ENCODE measurements around the gene BBLN.
"Not testable (repeated sequence)": the region's sequence is repeated elsewhere in the genome, so short reads cannot be mapped to it uniquely, and the experiment has no call there.

Gene BBLN

DNA sequence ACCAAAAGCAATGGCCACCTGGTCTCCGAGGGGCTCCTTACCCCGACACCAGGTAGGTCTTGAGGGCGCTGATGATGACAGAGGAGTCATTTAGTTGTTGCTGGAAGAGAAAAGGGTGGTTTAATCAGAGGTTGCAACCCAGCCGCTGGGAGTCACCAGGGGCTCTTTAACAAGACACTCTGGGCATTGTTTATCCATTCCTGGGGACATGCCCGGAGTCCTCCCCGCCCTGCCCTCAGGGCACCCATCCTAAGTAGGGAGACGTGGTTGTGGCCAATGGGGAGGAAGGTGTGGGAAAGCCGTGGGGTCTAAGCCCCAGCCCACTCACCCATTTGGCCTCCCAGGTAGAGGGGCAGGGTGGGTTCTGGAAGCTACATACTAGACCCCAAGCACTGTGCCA is 35.6 kb upstream of the BBLN start:
- in situ Hi-C loops (cut with MboI; ENCODE audit: low sequenced_read_pairs), result no loop called here

DNA sequence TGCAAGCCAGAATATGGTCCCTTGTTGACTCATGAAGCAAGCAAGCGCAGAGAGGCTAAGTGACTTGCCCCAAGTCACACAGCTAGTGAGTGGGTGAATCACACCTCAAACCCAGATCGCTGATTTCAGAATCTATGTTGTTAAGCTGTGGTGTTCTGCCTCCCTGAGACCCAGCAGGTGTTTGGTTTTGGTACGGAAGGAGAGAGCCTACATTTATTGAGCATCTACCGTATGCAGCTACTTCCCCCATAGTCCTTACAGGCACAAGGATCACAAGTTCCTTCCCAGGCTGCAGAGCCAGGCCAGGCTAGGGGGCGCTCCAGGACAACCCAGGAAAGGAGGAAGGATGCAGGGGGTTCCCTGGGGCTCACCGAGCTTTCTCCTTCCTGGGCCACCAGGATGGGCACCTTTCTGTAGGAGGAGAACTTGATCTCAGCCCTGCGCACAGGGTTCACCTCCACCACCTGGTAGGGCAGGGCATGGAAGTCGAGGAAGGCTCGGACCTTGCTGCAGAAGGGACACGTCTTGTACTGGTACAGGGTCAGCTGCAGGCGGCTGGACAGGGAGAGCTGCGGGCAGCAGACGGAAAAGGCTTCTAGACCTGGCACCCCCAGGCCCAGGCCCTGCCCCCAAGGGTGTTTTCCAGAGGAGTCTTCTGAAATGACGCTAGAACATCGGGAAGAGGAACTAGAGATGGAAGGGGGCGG is 35.0 kb upstream of the BBLN start:
- in situ Hi-C loops (cut with MboI; ENCODE audit: low sequenced_read_pairs), result no loop called here

DNA sequence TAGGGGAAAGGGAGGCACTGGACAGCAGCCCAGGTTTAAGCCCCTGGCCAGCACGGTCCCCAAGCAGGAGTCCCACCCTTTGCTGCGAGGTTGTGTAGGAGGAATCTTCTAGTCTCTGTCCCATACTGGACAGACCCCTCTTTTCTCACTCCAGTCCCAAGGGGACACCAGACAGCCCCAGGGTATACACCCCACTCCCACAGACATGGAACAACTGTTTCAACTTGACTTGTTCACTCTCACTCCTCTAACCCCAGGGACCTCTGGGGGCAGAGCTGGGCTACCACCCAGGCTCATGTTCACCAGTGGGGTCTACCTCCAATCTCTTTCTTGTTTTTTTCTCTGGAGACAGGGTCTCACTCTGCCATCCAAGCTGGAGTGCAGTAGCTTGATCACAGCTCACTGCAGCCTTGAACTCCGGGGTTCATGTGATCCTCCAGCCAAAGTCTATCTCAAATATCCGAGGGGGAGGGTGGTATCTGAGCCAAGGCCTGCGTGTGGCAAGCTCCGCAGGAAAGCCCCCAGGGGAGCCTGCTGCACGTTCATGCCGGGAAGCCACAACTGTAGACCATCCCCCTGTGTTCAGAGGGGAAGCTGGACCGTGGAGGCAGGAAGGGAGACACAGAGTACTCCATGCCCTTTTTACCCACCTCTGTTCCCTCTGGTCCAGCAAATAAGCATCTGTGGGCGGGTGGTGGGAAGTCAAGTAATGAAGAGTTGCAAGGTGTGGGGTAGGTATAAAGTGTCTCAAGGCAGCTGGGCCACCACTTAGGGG is 34.3 kb upstream of the BBLN start:
- in situ Hi-C loops (cut with MboI; ENCODE audit: low sequenced_read_pairs), result no loop called here

DNA sequence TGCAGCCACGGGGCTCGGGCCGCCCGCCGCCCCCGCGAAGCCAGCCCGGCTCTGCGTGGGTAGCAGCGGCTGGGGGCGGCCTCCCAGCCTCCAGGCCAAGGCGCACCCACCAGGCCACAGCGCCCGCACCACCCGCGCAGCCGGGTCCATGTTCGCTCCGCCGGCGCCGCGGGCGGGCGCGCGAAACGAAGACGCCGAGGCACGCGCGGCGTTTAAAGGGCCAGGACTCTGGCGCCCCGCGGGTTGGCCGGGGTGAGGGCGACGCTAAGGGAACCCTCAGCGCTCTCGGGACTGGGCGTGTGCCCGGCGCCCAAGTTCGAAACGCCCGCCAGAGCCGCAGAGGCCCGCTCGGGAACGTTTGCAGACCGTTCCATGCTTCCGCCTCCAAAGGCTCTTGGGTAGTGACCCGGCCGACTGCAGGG is 32.5 kb upstream of the BBLN start, which contains the start of gene PTGES2:
PTGES2 (minus strand) TSS at position 162 of the 422 bp plus-strand sequence; CDS start at position 150, 12 bp downstream.
- in situ Hi-C loops (cut with MboI; ENCODE audit: low sequenced_read_pairs), result no loop called here

GRCh38 chr9:128127990-128128835 is 31.9 kb upstream of the BBLN start:
- in situ Hi-C loops (cut with MboI; ENCODE audit: low sequenced_read_pairs), result no loop called here

- in situ Hi-C loops (cut with MboI; ENCODE audit: low sequenced_read_pairs), result no loop called here
These were observed 31.1 kb upstream of the BBLN start for GRCh38 chr9:128128836-128129590.

DNA sequence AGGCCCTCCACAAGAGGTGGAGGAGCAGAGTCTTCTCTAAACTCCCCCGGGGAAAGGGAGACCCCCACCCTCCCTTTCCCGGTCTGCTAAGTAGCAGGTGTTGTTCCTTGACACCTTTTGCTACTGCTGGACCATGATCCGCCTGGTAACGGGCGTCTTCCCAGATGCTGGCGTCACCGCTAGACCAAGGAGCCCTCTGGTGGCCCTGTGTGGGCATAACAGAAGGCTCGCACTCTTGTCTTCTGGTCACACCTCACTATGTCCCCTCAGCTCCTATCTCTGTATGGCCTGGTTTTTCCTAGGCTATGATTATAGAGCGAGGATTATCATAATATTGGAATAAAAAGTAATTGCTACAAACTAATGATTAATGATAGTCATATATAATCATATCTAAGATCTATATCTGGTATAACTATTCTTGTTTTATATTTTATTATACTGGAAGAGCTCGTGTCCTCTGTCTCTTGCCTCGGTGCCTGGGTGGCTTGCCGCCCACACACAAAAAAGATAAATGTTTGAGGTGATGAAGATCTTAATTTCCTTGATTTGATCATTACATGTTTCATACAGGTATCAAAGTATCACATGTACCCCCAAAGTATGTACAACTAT is 30.0 kb upstream of the BBLN start:
- in situ Hi-C loops (cut with MboI; ENCODE audit: low sequenced_read_pairs), result not testable (repeated sequence)

GRCh38 chr9:128130651-128131050 is 29.4 kb upstream of the BBLN start:
- in situ Hi-C loops (cut with MboI; ENCODE audit: low sequenced_read_pairs), result not testable (repeated sequence)

- in situ Hi-C loops (cut with MboI; ENCODE audit: low sequenced_read_pairs), result not testable (repeated sequence)
These were observed 28.7 kb upstream of the BBLN start for GRCh38 chr9:128131346-128131745.

- in situ Hi-C loops (cut with MboI; ENCODE audit: low sequenced_read_pairs), result not testable (repeated sequence)
These were observed 27.9 kb upstream of the BBLN start for GRCh38 chr9:128132139-128132538.

GRCh38 chr9:128135561-128135960 is 24.5 kb upstream of the BBLN start:
- in situ Hi-C loops (cut with MboI; ENCODE audit: low sequenced_read_pairs), result not testable (repeated sequence)

DNA sequence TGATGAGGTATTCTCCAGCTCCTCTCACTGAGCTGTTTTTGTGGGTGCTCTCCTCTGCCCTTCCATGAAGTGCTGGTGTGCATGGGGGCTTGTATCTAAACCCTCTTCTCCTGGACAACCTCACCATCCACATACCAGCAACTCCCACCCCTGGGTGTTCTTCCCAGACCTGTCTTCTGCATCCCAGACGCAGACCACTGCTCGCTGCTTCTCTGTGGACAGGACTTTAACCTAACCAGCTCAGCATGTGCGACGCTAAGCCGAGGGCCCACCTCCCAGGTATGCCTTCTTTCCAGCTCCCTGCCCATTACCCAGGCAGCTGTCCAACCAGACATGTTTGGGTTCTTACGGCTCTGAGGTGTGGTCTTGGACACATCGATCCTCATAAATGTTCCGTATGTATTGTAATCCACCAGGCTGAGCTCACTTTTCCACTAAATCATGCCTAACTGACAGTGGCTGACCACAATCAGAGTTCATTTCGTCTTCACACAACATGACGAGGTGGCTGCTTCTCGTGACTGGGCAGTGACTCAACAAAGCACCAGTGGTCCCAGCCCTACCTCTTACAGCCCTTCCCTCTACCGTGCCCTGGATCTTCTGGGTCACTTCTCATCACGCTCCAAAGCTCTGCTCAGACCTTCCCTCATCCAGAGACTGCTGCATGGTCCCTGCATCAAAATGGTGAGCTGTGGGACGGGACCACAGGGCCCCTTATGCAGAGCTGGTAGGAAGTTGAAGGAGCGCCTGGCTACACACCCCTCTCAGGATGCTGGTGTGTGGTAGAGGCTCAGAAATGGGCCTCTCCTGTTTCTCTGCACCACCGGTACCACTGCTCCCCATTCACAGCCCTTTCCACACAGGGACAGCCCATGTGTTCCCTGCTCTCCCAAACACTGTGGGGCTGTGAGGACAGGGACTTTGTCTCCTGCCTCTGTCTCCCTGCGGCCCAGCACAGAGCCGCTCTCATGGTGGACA is 23.0 kb upstream of the BBLN start:
- in situ Hi-C loops (cut with MboI; ENCODE audit: low sequenced_read_pairs), result no loop called here

DNA sequence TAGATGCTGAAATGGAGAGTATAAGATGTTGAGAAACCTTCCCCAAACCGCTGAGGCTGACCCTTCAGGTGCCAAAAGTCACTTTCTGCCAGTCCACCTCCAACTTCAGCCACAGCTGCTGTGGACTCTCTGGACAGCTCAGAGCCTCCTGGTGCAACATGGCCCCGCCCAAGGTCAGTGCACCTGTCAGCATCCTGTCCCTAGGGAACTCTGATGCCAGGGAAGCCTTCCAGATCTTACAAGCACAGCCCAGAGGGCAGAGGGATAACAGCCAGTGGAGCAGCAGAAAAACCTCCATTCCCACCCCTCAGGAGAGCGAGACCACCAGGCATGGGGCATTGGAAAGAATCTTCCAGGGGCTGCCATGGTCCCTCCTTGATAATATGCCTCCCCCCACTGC is 22.1 kb upstream of the BBLN start:
- in situ Hi-C loops (cut with MboI; ENCODE audit: low sequenced_read_pairs), result no loop called here

- in situ Hi-C loops (cut with MboI; ENCODE audit: low sequenced_read_pairs), result no loop called here
These were observed 20.4 kb upstream of the BBLN start for GRCh38 chr9:128139621-128140020.

DNA sequence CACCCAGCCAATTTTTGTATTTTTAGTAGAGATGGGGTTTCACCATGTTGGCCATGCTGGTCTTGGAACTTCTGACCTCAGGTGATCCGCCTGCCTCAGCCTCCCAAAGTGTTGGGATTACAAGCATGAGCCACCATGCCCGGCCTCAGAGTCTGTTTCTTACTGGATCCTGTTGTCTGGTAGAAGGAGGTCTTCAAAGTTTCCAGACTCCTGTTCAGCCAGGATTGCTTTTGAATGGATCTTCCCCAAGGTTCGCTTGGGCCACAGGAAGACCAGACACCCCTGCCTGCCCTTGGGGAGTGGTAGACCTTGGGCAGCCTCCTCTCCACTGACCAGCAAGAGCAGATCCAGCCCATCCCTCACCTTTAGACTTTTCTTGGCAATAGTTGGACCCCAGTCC is 18.5 kb upstream of the BBLN start:
- in situ Hi-C loops (cut with MboI; ENCODE audit: low sequenced_read_pairs), result no loop called here

DNA sequence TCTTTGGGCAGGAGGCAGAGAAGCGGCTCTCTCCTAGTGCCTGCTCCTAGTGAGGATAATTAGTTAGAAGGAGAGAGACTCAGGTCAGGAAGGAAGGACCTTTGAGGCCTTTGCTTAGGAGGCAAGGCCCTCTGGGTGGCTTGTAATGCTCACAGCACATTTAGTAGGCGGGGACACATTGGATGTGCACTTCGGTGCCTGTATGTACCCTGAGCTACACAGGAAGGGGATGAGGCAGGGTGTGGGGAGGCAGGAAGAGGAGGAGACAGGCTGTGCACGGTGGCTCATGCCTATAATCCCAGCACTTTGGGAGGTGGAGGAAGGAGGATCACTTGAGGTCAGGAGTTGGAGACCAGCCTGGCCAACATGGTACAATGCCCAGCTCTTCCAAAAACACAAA is 18.0 kb upstream of the BBLN start:
- in situ Hi-C loops (cut with MboI; ENCODE audit: low sequenced_read_pairs), result no loop called here

DNA sequence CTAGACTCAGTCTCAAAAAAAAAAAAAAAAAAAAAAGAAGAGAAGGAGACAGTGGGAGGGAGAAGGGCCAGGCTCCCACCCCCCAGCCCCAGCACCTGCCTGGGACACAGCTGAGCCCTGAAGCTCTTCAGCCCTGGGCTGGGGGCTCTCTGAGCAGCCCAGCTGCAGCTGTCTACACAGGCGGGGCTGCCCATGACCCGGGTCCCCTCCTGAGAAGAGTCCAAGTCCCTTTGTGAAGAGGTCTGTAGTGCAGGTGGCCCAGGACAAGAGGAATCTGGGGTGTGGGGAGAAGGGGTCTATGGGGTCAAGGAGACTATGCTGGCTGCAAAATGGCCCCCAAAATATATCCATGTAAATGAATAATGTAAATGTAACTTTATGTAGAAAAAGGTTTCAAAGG is 17.5 kb upstream of the BBLN start:
- in situ Hi-C loops (cut with MboI; ENCODE audit: low sequenced_read_pairs), result no loop called here

DNA sequence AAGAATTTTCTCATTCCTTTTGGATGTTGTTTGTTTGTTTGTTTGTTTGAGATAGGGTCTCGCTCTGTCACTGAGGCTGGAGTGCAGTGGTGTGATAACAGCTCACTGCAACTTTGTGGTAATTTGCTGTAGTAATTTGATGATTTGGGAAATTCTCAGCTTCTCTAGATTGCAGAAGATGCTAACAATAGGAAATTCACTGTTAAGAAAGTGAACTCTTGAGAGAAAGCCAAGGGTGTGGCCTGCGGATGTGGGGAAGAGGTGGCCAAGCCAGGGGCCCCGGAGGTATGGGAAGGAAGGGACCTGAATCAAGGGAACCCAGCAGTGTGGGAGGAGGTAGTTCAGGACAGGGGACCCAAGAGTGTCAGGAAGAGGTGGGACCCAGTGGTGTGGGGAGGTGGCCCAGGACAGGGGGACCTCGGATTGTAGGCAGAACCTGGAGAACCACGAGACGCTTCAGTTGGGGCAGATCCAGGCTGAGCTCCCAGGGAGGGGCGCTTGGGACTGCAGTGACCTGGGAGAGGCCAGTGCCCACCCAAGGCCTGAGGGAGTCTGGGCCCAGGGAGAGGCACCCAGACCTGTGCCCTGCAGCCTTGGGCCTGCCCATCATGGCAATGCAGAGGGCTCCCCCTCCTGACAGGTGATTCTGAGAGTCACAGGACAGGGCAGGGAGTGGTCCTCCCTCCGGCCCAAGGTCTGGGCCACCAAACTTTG is 16.4 kb upstream of the BBLN start:
- in situ Hi-C loops (cut with MboI; ENCODE audit: low sequenced_read_pairs), result no loop called here
